DOHH2 (cell line): ENCODE data around the gene EYA2.

ENCODE experiments used
- H3F3A ChIP-seq: fragments of 200-600 bp; sonication (generic), shearing (Covaris generic); 2 replicates; pipeline ENCODE4 v1.6.0; 2016; ENCODE audit warnings: antibody characterized with exemption, mild to moderate bottlenecking; ENCODE audit not compliant: control insufficient read depth, insufficient read depth
- H3K27ac ChIP-seq: fragments of 200-600 bp; sonication (generic); 2 replicates; pipeline ENCODE4 v1.5.1; 2014; ENCODE audit warnings: low read depth, mild to moderate bottlenecking, low read length, moderate library complexity
- H3K27me3 ChIP-seq: fragments of 200-600 bp; sonication (generic); 2 replicates; pipeline ENCODE4 v1.6.1; 2014; ENCODE audit warnings: mild to moderate bottlenecking, low read length, mixed read lengths; ENCODE audit not compliant: control insufficient read depth
- H3K36me3 ChIP-seq: fragments of 200-600 bp; sonication (generic); 2 replicates; pipeline ENCODE4 v1.6.1; 2014; ENCODE audit warnings: mild to moderate bottlenecking, low read length, moderate library complexity, mixed read lengths; ENCODE audit not compliant: control insufficient read depth
- H3K4me1 ChIP-seq: fragments of 200-600 bp; sonication (generic); 2 replicates; pipeline ENCODE4 v1.6.1; 2014; ENCODE audit warnings: mild to moderate bottlenecking, low read length, mixed read lengths; ENCODE audit not compliant: control insufficient read depth
- H3K4me2 ChIP-seq: fragments of 200-600 bp; sonication (generic); 2 replicates; pipeline ENCODE4 v1.6.0; 2014; ENCODE audit warnings: mild to moderate bottlenecking, low read length, moderate library complexity
- H3K4me3 ChIP-seq: fragments of 200-600 bp; sonication (generic); 2 replicates; pipeline ENCODE4 v1.5.1; 2014; ENCODE audit warnings: mild to moderate bottlenecking, low read length, mixed read lengths
- H3K79me2 ChIP-seq: fragments of 200-600 bp; sonication (generic); 2 replicates; pipeline ENCODE4 v1.6.1; 2014; ENCODE audit warnings: mild to moderate bottlenecking, low read length, mixed read lengths; ENCODE audit not compliant: control insufficient read depth
- H3K9me2 ChIP-seq: fragments of 200-600 bp; sonication (generic); replicated peaks from 2 replicates; pipeline ENCODE4 v1.6.1; 2014; ENCODE audit warnings: mild to moderate bottlenecking, low read length, mixed read lengths; ENCODE audit not compliant: control insufficient read depth
- H3K9me3 ChIP-seq: fragments of 200-600 bp; sonication (generic); 2 replicates; pipeline ENCODE4 v1.6.1; 2014; ENCODE audit warnings: antibody characterized with exemption, low read length, mixed read lengths; ENCODE audit not compliant: control insufficient read depth, insufficient read depth
- H4K20me1 ChIP-seq: fragments of 200-600 bp; sonication (generic); 2 replicates; pipeline ENCODE4 v1.6.0; 2014; ENCODE audit warnings: low read depth, mild to moderate bottlenecking, antibody characterized with exemption, low read length, moderate library complexity; ENCODE audit not compliant: control insufficient read depth, insufficient read depth
- CTCF ChIP-seq: fragments of 200-600 bp; sonication (generic); IDR thresholded peaks from one replicate; pipeline ENCODE4 v1.5.1; 2014; ENCODE audit warnings: antibody characterized with exemption, mild to moderate bottlenecking, low read depth, low read length; ENCODE audit not compliant: poor library complexity, severe bottlenecking
- EZH2phosphoT487 ChIP-seq: fragments of 200-600 bp; sonication (generic); IDR thresholded peaks from 2 replicates; pipeline ENCODE4 v1.6.1; 2017; ENCODE audit warnings: borderline replicate concordance, mild to moderate bottlenecking, antibody characterized with exemption, low read length, moderate library complexity, mixed read lengths

The EYA2 gene

DNA sequence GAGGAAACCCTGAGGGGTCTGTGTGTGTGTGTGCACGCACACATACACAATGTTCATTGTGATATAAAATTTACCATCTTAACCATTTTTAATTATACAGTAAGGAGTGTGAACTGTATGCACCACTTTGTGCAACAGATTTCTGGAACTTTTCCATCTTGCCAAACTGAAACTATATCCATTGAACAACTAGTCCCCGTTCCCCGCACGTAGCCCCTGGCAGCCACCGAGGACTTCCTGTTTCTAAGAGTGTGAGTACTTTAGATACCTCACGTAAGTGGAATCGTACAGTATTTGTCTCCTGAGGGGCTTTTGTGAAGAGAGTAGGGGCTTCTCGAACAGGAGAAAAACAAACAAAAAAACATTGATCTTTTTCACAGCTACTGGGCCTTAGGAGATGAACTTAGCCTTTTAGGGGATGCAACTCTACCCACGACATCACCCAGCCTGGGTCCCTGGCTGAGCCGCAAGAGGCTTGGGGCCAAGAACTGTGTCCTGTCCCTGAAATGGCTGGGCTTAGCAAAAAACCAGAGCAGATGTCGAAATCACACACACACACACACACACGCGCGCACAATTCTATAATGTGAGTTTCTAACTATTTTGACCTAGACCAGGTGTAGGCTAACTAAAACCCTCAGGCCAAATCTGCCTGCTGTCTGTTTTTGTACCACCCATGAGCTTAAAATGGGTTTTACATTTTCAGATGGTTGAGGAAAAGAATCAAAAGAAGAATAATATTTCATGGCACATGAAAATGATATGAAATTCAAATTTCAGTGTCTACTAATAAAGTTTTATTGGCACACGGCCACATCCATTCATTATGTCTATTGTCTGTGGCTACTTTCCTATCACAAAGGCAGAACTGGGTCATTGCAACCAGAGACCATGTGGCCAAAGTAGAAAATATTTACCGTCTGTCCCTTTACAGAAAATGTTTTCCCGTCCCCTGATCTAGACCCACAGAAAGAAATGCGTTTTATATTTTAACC is 144.2 kb downstream of the EYA2 start:
- Histone ChIP-seq H3K4me2 (no peak overlapping the region), H4K20me1 (no peaks in the 10 kb centered on the region), H3K27ac (no peak overlapping the region), H3K79me2 (no peaks in the 10 kb centered on the region), H3K27me3 (0 out of 2 replicates have a peak, but pooled peaks cover 5% of the 10 kb centered on the region), H3K9me2 (no peaks in the 10 kb centered on the region), H3F3A (no peaks in the 10 kb centered on the region), H3K36me3 (no peaks in the 10 kb centered on the region), H3K4me3 (no peak overlapping the region), H3K9me3 (no peaks in the 10 kb centered on the region), H3K4me1 (no peaks in the 10 kb centered on the region)
- no peak for TF ChIP-seq CTCF
- TF ChIP-seq EZH2phosphoT487 = no peak

DNA sequence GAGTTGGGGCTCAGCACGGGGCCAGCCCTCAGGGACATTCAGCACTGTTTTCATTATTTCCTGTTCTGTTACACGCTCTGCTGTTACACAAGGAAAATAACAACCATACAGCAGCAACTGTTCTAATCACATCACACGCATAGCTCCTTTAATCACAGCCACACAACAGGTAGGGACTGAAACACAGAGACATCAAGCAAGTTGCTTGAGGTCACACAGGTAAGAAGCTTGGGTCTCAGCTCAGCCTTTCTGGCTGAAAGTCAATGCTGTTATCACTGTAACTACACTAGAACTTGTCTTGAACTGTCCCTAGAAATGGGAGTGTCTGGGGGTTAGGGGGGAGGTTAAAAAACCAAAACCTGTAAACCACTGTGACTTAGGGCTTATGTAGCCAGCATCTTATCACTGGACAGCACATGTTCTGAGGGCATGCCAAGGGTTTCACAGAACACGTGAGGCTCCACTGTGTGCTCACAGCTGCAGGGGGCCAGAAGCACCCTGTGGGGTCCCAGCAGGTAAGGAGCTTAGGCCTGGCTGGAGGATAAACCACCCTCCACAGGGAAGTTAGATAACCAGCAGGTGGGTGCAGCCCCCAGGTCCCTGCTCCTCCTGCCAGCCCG is 146.0 kb downstream of the EYA2 start:
- no peaks in the 10 kb centered on the region for H3K79me2 ChIP-seq
- no peak for TF ChIP-seq CTCF
- TF ChIP-seq EZH2phosphoT487 = no peak
- no peaks in the 10 kb centered on the region for H3K4me1 ChIP-seq
- no peaks in the 10 kb centered on the region for H3K9me2 ChIP-seq
- no peak overlapping the region for H3K27ac ChIP-seq
- H3F3A ChIP-seq = no peaks in the 10 kb centered on the region
- H3K4me3 ChIP-seq = no peak overlapping the region
- no peaks in the 10 kb centered on the region for H3K9me3 ChIP-seq
- no peaks in the 10 kb centered on the region for H4K20me1 ChIP-seq
- 0 out of 2 replicates have a peak, but pooled peaks cover 5% of the 10 kb centered on the region for H3K27me3 ChIP-seq
- H3K4me2 ChIP-seq = no peak overlapping the region
- no peaks in the 10 kb centered on the region for H3K36me3 ChIP-seq

DNA sequence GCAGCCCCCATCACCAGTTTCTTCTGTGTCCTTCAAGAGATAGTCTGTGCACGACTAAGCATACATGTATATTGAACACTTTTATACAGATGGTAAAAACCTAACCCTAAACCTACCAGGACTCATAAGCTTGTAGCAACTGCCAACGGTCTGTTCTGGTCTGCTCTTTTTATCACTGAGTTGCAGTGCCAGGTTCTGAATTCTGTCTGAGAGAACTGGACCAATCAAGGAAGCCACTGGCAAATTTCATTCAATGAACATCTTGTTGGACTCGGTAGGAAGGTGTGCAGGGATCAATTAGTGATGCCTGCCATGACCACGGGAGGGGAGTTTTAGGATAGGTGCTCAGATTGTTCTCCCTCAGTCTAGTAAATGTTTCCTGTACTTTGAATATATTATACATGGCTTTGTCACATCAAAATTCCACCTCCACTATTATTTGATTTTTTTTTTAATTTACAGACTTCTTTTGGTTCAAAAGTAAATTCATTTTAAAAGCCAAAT is 146.8 kb downstream of the EYA2 start:
- no peak overlapping the region for H3K4me3 ChIP-seq
- H3F3A ChIP-seq = no peaks in the 10 kb centered on the region
- no peaks in the 10 kb centered on the region for H3K4me1 ChIP-seq

More for the DNA sequence above, 146.8 kb downstream of the EYA2 start:
- Histone ChIP-seq H4K20me1 (no peaks in the 10 kb centered on the region), H3K27ac (no peak overlapping the region), H3K27me3 (0 out of 2 replicates have a peak, but pooled peaks cover 5% of the 10 kb centered on the region), H3K9me2 (no peaks in the 10 kb centered on the region), H3K79me2 (no peaks in the 10 kb centered on the region), H3K36me3 (no peaks in the 10 kb centered on the region), H3K4me2 (no peak overlapping the region), H3K9me3 (no peaks in the 10 kb centered on the region)
- TF ChIP-seq EZH2phosphoT487 (no peak), CTCF (no peak)
